HG02852 (cell line): ENCODE data around the gene IFNAR2.

Experiments used
- ATAC-seq: cut with Tn5 transposase; IDR thresholded peaks from one replicate; pipeline ENCODE4 v1.9.1; 2021; ENCODE audit warnings: mild to moderate bottlenecking, moderate library complexity; ENCODE audit not compliant: unreplicated experiment

IFNAR2 gene

DNA sequence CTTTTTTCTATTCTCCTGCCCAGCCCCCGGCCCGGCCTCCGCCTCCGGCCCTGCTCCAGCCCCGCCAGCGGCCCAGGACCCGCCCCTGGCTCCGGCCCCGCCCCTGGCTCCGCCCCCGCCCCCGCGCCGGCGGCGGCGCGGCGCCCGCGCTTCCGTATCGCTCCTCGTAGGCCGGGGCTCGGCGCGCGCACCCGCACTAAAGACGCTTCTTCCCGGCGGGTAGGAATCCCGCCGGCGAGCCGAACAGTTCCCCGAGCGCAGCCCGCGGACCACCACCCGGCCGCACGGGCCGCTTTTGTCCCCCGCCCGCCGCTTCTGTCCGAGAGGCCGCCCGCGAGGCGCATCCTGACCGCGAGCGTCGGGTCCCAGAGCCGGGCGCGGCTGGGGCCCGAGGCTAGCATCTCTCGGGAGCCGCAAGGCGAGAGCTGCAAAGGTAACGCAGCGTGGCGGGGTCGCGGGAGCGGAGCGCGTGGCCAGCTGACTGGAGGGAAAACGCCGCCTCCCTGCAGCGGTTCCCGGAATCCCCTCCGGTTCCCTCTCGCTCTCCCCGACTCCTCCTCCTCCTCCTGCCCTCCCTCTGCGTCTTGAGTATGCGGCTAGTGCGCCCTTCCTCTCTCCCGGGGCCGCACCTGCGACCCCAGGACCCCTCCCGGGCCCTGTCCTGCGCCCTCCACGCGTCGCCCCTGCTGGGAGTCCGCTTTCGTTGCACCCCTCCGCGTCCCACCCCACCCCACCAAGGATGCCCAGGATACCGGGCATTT lies at the start of gene IFNAR2:
IFNAR2 (plus strand) TSS at position 155 of the 761 bp plus-strand sequence. CDS start 11,985 bp downstream, outside the sequence.
- peak; percentile 80 for ATAC-seq

DNA sequence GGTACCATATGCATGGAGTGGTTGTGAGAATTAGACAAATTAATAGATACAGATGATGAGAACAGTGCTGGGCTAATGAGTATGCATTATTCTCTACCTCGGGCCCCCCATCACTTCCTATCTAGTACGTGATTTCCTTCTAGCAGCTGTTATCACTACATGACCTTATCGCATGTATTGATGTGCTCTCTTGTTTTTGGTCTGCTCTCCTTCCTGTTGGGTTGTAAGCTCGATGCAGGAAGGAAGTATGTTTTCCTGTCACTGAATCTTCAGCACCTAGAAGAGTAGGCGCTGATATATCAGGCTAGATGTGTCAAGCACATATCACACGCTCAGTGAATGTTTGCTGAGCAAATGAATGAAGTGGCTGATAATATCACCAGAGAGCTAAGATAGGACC lies 43.9 kb upstream of the IFNAR2 start:
- ATAC-seq: no peak

DNA sequence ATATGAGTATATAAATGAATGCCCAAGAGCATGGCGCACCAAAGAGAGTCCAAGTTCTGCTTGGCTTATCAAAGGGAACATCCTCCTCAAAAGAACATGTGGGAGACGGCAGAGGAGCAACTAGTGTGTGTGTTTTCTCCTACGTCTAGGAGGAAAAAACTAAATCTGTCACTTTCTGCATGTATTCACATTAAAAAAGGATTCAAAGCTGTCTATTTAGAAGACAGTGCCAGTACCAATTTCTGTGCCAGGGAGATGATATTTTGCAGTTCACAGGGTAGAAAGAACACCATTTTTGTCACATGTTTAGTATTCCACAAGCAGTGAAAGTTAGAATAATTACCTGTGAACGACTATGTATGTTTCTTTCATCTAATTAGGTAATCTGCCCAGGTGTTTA lies 42.5 kb upstream of the IFNAR2 start:
- ATAC-seq: no peak

DNA sequence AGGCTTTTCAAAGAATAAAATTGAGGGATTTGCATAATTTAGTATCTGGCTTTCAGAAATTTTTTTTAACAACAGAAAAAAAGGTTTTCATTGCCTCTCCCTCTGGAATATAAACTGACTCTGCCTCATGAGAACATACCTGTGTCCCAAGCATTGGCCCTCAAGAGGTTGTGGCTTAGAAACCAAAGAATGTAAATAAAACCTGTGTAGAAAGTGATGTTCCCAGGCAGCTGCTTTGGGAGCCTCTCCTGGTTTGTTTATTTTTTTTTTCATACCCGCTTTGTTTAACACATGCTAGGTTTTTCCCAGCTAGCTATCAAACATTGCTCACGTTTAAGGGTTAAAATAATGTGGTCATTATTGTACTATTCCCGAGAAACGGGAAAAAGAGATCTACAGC lies 40.5 kb upstream of the IFNAR2 start:
- no peak for ATAC-seq

DNA sequence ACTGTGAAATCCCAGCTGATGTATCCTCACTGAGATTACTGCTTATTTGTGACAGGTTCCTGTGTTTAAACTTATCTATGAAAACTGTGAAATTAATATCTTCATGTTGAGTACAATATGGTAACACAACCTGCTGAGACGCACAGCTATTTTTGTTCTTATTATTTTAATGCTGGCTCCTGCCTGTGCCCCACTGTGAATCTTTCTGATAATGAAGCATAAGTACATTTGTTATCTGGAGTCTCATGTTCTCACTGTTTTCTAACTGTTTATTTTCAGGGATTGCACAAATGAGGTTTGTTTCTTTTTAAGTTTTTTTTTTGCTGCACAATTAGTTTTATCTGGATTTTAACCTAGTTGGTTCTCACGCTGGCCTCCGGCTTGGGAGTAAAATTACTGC lies 39.9 kb upstream of the IFNAR2 start:
- no peak for ATAC-seq

DNA sequence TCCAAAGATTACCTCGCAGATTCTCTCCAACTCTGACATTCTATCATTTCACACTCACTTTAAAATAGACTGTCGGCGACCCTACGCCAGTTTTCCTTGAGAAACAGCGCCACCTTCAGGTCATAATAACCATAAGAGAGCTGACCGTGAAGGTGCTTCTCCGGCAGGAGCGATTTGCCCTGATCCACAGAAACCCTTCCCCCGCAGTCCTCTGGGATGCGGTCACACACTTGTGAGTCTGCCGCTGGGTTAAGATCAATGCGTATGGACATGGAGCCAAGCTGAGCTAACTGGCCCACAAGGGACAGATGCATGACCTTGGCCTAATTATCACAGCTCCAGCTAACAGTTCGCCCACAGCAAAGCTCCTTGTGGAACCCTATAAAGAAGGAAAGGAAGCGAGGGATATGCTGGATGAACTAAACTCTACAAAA lies 32.8 kb upstream of the IFNAR2 start:
- ATAC-seq: no peak

DNA sequence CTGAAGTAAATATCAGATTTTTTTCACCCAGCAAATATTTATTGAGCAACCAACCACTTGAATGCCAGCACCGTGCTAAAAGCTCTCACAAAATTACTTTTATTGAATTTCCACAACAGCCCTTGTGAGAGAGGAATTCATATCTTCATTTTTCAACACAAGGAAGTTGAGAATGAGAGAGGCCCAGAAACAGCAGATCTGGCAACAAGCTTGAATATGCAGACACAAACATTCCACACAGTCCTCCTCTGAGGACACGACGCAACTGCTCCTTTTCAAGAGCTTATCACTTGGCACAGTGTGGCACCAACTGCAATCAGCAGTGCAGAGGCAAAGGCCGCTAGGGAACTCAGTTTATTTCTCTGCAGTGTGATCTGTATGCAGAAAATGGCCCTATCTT lies 32.2 kb upstream of the IFNAR2 start:
- ATAC-seq: no peak

DNA sequence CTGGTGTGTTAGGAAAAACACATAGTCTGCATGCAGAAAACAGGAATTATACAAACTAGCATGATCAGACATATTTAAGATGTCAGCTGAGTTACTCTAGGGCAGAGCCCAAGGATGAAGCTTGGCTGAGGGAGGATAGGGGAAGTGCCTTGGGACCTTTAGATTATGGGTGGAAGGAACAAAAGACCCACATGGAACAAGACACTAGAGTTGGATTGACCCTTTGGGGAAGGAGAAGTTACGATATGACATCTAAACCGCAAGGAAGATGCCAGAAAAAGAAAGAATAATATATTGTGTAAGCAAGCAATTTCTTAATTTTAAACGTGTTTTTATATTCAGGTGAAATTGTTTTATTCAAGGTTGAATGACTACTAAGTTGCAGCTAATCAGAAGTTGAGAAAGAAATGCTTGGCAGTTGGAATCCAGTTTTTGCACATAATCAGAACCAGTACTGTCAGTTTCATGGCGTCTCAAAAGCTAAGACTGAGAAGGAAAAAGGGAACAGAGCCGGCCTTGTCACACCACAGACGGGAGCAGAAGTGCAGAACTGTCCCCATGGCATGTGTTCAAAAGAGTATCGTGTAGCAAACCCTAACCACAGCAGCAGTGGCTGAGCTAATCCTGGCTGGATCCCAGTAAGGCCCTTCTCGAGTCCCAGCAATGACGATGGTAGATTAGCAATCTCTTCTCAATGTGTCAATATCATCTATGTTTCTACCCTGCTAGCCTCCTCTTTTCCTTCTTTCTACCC lies 31.2 kb upstream of the IFNAR2 start:
- no peak for ATAC-seq

DNA sequence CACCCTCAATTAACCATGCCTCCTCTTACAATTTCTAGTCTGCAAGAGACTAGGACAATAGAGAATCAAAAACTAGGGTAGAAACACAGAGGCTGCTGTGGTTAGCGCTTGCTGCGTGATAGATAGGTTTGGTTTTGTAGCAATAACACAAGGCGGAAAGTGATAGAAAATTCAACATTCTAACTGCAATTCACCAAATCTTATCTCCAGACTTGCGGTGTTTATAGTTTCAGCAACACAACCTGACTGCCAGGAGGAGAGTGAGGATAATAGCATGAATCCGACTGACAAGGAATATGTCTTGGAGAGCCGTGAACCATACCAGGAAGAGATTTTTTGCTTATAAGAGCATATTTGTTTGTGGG lies 30.7 kb upstream of the IFNAR2 start:
- no peak for ATAC-seq

DNA sequence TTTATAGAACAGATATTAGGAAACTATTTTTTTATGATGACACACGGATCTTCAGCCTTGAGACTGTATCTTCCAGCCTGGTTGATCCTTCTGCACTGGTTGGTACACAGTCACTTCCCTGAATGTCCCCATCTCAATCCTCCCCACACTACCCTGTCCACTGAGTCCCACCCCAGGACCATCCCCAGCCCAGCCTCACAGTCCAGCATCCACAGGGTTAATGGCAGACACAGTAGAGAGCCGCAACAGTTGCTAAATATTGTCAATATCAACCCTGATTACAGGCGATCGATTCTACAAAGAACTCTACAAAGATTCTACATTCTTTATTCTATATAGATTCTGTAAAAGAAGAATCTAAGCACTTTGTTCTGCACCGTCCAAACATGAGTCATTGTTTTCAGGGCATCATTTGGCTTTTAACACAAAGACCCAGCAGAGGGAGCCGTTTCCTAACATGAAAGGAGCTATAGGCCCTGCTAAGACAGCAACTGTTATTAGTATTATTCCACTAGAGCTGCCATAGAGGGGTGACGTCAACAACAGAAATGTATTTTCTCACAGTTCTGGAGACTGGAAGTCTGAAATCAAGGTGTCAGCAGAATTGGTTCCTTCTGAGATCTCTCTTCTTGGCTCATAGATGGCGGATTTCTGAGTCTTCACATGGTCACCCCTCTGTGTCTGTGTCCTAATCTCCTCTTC lies 30.1 kb upstream of the IFNAR2 start:
- ATAC-seq: peak; percentile 67

DNA sequence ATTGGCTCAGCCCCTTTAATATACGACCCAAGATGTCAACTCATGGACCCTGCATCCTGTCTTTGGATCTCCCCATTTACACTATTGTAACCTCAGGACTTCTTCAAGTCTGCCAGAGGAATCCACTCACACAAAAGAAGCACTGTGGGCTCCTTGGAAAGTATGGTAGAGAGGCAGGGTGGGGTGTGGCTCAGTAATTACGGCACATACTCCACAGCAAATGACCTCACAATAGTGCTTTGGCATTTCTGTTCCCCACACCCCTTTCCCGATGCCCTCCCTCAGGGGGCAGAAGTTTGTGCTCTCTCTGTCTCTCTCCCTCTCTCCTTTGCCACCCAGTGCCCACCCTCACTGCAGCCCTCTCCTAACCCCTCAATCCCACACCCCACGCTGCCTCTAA lies 27.8 kb upstream of the IFNAR2 start:
- no peak for ATAC-seq

DNA sequence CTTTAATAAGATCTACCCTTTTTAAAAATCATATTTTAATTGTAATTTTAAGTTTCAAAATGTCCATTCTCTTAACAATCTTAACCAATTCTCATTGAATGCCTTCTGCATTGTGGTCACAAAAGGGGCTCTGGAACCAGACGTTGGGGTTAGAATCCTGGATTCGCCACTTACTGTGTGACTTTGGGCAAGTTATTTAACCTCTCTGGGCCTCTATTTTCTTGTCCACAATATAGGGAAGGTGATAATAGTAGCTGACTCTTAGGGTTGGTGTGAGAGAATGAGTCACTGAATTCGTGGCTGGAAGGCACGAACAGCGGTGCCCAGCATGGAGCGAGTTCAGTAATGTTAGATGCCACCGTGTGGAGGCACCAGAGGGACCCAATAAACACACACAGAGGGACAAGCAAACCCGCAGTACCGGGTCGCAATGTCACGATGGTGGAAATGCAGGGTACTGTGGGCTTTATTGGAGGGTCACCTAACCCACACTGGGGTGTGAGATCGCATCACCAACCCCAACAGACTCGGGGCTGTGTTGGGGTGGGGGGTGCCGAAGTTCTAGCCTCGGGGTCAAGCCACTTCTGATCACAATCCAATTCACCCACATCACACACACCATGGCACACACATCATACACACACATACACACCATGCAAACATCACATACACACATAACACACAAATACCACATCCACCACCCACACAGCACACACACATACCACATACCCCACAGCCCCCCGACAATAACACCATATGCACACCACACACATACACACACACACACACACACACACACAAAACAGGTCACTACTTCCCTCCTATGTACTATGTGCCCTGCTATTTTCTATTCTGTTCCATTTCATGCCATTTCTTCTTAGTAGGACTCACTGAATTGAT lies 27.0 kb upstream of the IFNAR2 start:
- ATAC-seq: no peak

DNA sequence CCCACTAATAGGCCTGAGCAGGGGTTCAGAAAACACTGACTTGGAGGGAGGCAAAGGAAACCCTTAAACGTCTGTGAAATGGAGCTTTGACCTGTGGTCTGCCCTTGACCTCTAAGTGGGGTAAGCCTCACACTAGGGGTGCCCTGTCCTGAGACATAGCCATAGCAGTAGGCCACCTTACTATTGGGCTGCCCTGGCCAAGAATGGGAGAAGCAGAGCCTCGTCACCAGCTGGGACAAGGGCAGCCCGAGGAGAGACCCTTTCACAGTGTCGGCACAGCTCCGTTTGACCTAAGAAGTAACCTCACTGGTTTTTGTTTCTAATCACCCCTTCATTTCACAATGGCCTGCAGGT lies 26.4 kb upstream of the IFNAR2 start:
- ATAC-seq: no peak

DNA sequence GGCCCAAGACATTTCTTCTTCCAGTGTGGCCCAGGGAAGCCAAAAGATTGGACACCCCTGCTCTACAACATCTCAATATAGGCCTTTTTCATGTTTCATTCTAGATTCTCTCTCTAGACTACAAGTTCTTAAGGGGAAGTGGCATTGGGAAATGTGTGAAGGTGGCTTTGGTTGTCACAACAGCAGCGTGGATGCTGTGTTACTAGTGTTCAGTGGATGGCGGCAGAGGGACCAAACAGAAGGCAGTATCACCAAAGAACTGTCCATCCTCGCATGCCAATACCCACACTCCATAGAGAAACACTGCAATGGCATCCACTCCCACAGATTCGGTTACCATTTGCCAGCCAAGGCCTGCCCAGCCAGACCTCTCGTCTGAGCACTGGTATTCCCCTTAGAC lies 24.3 kb upstream of the IFNAR2 start:
- no peak for ATAC-seq

DNA sequence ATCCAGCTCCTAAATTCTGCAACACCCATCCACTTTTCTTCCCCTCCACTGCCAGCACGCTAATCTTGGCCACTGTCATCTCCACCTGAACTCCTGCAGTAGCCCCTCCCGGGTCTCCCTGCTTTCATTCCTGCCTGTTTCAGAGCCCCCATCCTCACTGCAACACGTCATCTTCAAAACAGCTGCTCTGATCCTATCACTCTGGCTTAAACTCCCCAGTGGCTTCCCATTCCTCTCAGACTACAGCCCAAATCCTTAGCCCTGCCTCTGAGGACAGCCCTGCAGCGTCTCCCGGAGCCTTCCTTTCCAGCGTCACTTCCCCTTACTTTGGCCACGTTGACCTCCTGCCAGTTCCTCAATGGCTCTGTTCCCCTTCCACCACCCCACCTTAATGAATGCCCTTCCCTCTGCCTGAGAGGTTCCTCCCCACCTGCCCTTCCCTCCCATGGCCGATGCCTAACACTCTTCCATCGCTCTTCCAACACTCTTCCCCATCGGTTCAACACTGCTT lies 22.9 kb upstream of the IFNAR2 start:
- ATAC-seq: no peak

DNA sequence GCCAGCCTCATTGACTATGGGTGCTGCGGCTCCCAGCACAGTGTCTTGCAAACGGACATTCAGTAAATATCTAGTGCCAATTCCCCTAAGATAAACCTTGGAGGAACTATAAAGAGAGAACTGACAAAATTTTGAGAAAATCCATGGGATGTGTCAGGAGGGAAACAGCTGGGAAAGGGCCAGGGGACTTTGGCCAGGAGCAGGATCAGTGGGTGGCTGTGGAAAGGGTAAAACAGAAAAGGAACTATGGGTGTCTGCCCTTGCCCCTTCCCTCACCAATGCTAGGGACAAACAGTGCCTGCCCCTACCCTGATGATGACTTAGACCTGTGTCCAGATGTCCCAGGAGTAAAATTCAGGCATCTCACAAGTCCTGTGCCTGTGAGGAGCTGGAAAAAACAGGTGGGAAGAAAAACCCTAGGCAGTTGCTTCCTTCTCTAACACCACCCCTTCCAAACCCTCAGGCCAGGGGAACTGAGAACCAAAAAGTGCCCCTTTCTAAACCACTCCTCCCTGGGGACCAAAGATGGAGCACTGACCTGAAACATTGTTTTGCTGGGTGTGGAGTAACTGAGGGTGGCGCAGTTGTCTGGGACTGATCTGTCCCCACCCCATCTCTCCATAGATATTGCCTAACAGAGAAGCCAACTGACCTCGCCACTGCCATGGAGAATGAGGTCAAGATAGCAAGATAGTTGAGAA lies 22.1 kb upstream of the IFNAR2 start:
- no peak for ATAC-seq

DNA sequence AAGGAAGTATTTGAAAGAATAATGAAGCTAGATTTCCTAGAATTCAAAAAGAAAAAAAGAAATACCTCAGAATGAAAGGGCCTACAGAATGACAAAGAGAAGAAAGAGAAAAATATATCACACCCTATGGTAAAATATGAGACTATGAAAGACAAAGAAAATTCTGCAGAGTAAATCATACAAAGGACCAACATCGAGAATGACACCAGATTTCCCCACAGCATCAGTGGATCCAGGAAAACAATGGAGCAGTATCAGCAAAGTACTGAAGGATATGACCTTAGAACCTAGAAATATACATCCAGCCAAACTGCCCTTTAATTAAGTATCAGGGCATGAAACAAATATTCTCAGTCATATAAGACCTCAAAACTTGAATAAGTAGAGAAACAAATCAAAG lies 21.2 kb upstream of the IFNAR2 start:
- ATAC-seq: no peak

DNA sequence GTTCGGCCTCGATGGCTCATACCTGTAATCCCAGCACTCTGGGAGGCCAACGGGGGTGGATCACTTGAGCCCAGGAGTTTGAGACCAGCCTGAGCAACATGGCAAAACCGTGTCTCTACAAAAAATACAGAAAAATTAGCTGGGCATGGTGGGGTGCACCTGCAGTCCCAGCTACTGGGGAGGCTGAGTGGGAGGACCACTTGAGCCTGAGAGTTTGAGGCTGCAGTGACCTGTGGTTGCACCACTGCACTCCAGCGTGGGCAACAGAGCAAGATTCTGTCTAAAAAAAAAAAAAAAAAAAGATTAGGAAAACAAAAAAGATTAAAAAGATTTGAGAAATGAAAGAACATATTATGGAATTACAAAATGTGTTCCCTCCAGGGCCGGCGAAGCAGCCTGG lies 18.4 kb upstream of the IFNAR2 start:
- ATAC-seq: no peak

DNA sequence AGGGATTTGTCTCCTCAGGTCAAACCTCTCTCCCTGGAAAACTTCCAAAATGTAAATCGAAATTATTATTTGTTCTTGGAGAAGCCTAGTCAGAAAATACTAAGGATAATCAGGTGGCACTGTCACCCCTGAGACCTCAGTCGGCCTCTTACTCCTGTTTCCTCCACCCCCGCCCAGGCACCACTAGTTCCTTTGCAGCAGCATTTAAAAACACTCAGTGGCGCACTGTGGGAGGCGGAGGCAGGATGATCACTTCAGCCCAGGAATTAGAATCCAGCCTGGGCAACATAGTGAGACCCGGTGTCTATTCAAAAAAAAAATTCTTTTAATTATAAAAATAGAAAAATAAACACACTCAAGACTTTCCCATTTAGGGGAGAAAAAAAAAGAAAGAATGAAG lies 18.0 kb upstream of the IFNAR2 start:
- no peak for ATAC-seq

DNA sequence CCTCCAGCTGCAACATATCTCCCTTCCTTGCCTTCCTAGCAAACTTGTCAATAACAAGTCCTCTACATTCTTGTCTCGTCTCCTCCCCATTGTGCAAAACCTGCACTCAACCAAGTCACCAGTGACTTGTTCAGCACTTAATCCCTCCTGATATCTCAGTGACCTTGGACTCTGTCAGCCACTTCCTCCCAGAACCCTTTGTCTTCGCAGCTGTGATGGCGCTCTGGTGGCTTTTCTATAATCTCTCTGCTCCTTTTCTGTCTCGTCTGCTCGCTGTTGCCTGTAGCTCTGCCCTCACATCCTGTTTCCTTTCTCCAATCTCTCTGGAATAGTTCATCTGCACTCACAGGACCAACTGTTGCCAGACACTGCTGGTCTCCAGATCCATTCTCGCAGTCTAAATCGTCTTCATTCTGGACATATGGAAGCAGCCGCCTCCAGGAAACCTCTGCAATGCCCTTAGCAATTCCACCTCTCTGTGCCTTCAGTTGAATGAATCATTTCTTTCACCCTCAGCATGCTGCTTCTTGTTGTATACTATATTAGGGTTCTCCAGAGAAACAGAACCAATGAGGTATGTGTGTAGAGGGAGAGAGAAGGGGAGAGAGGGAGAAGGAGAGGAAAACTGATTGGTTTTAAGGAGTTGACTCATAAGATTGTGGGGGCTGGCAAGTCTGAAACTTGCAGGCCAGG lies 17.4 kb upstream of the IFNAR2 start:
- no peak for ATAC-seq
